ENCODE measurements around the gene SIN3A.
"Not testable (repeated sequence)": the region's sequence is repeated elsewhere in the genome, so short reads cannot be mapped to it uniquely, and the experiment has no call there.

The SIN3A gene

DNA sequence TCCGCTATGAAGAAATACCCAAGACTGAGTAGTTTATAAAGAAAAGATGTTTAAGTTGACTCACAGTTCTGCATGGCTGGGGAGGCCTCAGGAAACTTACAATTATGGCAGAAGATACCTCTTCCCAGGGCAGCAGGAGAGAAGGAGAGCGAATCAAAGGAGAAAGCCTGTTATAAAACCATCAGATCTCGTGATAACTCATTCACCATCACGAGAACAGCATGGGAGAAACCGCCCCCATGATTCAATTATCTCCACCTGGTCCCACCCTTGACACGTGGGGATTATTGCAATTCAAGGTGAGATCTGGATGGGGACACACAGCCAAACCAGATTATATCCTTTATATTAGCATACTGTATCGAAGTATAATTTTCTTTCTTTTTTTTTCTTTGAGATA lies 119.4 kb downstream of the SIN3A start:
- not testable (repeated sequence) for DNase-seq

DNA sequence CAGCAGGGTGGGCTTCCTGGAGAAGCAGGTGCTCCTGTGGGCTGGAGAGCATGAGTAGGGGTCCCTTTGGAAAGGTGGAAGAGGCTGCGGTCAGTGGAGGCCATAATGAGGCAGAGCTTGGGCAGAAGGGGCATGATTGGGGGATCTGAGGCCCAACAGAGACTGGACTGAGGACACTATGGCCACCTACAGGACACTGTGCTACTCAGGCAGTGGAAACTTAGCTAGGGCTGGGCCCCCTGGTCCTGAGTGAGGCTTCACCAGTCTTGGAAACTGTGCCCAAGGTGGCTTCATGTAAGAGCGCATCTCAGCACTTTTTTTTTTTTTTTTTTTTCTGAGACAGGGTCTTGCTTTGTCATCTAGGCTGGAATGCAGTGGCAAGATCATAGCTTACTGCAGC lies 121.9 kb downstream of the SIN3A start:
- no peak for DNase-seq

DNA sequence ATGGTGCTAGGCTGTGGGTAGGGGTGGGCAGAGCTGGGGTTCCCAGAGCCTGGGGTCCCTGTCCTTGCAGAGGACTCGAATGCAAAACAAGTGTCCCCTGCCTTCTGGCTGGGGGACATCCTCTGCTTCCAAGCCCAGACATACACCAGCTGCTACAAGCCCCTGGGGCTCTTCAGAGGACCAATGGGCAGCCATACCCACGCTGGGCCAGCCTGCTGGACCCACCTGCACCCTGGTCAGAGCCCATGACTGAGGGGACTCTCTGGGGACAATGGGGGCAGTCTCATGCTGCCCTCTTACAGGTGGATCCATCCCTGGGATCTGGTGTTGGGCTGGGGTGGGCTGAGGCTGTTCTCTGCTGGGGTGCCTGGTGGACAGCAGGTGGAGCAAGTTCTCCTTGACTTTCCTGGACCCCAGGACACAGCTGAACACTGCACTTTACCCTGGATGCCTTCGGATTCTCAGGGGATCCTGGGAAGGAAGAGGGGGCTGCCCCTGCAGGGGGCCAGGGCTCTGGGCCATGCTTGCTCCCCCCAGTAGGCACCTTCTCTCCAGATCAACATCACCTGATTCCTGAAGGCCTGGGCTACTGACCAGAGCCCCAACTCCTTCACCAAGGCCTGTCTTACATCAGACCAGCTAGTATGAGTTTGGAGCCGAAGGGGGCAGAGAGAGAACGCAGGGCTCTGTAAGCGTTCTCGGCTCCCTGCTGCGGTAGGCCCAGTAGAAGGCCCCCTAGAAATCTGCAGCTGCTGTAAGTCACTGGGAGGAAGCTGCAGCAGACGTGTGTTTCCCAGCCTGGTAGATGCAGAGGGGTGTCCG lies 122.8 kb downstream of the SIN3A start:
- no peak for DNase-seq

DNA sequence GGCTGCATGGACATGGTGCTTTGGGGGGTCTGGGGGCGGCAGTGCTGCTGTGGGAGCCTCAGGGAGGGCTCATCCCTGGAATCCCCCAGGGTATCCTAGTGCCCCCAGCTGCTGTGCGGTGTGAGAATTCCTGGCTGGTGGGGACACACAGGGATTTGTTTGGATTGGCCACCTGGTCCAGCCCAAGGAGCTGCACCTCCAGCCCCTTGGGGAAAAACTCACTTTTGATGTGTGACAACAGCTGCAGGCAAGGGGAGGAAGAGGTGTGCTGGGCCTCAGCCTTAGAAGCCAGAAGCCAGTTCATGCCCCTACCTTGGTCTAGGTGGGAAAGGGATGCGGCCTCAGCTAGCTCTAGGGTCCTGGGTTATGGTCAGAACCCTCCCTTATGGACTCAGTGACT lies 124.0 kb downstream of the SIN3A start:
- DNase-seq: no peak

DNA sequence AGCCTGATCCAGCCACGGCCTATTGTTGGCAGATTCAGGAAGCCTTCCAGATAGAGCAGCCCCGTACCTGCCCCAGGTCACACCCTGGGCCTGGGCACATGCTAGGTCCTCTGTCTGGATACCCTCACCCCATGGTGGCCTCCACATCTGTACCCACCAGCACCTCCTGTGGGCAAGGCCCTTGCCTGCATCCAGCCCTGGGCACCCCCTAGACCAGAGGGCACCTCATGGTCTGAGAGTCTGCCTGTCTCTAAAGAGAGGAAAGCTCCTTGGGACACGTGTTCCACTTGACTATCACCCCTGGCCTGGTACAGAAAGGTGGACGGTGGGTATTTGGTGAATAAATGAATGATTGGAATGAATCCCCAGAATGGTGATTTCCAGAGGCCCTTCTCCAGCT lies 124.5 kb downstream of the SIN3A start:
- DNase-seq: no peak

DNA sequence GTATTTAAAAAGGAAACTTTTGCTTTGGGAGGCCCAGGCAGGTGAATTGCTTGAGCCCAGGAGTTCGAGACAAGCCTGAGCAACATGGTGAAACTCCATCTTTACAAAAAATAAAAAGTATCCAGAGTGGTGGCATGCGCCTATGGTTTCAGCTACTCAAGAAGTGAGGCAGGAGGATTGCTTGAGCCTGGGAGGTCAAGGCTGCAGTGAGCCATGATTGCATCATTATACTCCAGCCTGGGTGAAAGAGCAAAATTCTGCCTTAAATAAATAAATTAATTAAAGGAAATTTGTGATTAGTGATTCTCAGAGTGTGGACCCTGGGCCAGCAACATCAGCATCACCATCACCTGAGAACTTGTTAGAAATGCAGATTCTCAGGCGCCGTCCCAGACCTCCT lies 125.6 kb downstream of the SIN3A start:
- no peak for DNase-seq

DNA sequence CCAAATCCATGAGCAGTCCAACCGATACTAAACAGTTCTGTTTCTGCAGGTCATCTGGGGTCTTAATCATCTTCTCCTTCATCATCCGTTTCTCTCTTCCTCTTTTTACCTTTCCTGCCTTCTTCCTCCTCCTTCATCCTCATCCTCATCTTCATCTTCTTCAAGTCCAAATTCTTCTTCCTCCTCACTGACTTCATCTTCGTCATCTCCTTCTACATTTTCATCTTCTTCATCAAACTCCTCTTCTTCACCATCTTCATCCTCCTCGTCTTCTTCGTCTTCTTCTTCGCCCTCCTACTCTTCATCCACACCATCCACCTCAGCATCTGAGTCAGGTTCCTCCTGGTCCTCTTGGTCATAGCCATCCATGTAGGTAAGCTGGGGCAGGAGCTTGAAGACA lies 129.8 kb downstream of the SIN3A start:
- DNase-seq: no peak

Data from fibroblast of skin of scalp (primary cell).